ENCODE data around the gene SCOC.

DNA sequence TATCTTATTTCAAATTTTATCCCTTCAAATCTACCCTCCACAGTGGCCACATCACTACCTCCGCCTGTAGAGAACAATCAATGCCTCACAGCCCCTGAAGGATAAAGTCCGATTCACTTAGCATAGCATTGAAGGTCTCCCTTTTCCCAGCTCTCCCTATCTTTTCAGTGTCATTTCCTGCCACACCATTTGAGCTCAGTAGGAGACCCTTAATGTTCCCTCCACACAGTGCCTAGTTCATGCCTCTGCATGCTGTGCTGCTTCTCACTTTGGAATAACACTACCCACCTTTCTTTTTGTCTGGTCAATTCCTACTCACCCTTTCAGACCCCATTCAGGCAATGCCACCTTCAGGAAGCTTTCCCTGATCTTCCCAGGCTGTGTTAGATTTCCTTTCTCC lies 23.6 kb upstream of the SCOC start:
- TF ChIP-seq, protein P1, sequence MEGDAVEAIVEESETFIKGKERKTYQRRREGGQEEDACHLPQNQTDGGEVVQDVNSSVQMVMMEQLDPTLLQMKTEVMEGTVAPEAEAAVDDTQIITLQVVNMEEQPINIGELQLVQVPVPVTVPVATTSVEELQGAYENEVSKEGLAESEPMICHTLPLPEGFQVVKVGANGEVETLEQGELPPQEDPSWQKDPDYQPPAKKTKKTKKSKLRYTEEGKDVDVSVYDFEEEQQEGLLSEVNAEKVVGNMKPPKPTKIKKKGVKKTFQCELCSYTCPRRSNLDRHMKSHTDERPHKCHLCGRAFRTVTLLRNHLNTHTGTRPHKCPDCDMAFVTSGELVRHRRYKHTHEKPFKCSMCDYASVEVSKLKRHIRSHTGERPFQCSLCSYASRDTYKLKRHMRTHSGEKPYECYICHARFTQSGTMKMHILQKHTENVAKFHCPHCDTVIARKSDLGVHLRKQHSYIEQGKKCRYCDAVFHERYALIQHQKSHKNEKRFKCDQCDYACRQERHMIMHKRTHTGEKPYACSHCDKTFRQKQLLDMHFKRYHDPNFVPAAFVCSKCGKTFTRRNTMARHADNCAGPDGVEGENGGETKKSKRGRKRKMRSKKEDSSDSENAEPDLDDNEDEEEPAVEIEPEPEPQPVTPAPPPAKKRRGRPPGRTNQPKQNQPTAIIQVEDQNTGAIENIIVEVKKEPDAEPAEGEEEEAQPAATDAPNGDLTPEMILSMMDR (IDR thresholded peaks at IDR 0.05) = no peak
- no peak for TF ChIP-seq POLR2A (IDR thresholded peaks at IDR 0.05)

Measured in uterus (tissue), 2 donors.